HepG2 (cell line): ENCODE measurements around the gene ABCB6. TPM values are rescaled to one million over a fixed set of nuclear protein-coding genes. Genes with fewer than 3 reads are reported as not detected.

Source experiments
- ATAC-seq: fragments of 200-7000 bp; cut with Tn5 transposase; 3 replicates; pipeline ENCODE4 v1.9.1; 2020; ENCODE audit warnings: mild to moderate bottlenecking, moderate library complexity
- BruUV-seq: library from RNA; stranded (reverse); fragments of 400-500 nt; replicated peaks from 2 replicates; lab custom pipeline; 2021; lab: Mats Ljungman, UMichigan
- CTCF ChIA-PET: fragments of 300-600 bp; formaldehyde crosslinking; extraction: SDS; loops from one replicate; lab custom pipeline; 2021; ENCODE audit warnings: low total read pairs, inconsistent platforms, low intra/inter-chr PET ratio; lab: Yijun Ruan, JAX
- POLR2A ChIA-PET: fragments of 350-600 bp; sonication (Branson Sonifier 250); formaldehyde crosslinking; loops from one replicate; lab custom pipeline; 2020; ENCODE audit warnings: antibody characterized with exemption, inconsistent platforms; lab: Yijun Ruan, JAX
- DNase-seq: peaks from one replicate; pipeline ENCODE4 v3.0.0-alpha.2; 2015; ENCODE audit warnings: low spot score
- FAIRE-seq: peaks from 3 replicates; lab custom pipeline; 2011; peaks lifted over from hg19 to GRCh38; lab: Jason Lieb, UNC
- H2AFZ ChIP-seq: one replicate; pipeline ENCODE4 v1.6.1; 2011; ENCODE audit warnings: low read length, inconsistent platforms
- H3K27ac ChIP-seq: fragments of 300-600 bp; 3 replicates; pipeline ENCODE4 v1.8.0; 2011; ENCODE audit warnings: mixed run types, mild to moderate bottlenecking, mixed read lengths, low read length, inconsistent platforms; ENCODE audit not compliant: insufficient read depth; ENCODE audit errors: extremely low read length
- H3K27me3 ChIP-seq, 2 experiments: fragments of 200-600 bp in 1 of 2; 2 replicates in 1 of 2; 3 replicates in 1 of 2; pipeline versions ENCODE4 v1.6.0 to v1.8.0; 2011; ENCODE audit warnings: low read length in 2 of 2, mild to moderate bottlenecking in 2 of 2, moderate library complexity in 2 of 2, inconsistent platforms in 1 of 2; ENCODE audit not compliant: insufficient read depth in 2 of 2, control insufficient read depth in 1 of 2
- H3K36me3 ChIP-seq, 2 experiments: fragments of 200-600 bp in 1 of 2; replicated peaks in 1 of 2; 2 replicates in 1 of 2; 3 replicates in 1 of 2; pipeline versions ENCODE4 v1.5.1 to v1.8.0; 2011; ENCODE audit warnings: low read length in 2 of 2, inconsistent platforms in 1 of 2; ENCODE audit not compliant: insufficient read depth in 2 of 2, control insufficient read depth in 1 of 2
- H3K4me1 ChIP-seq: 2 replicates; pipeline ENCODE4 v1.5.1; 2012; ENCODE audit warnings: low read length, inconsistent platforms; ENCODE audit not compliant: insufficient read depth
- H3K4me2 ChIP-seq: 2 replicates; pipeline ENCODE4 v1.6.0; 2011; ENCODE audit warnings: low read depth, low read length, inconsistent platforms
- H3K4me3 ChIP-seq, 3 experiments: fragments of 200-600 bp in 1 of 3; sonication (generic), shearing (Covaris generic) in 1 of 3; replicated peaks in 1 of 3; 2 replicates each; pipeline ENCODE4 v1.5.1; 2011 to 2016; ENCODE audit warnings: low read length in 3 of 3, inconsistent platforms in 2 of 3, low read depth in 2 of 3, mild to moderate bottlenecking in 2 of 3, control low read depth in 1 of 3, mixed read lengths in 1 of 3; ENCODE audit not compliant: insufficient read depth in 1 of 3
- H3K79me2 ChIP-seq: one replicate; pipeline ENCODE4 v1.6.1; 2011; ENCODE audit warnings: low read length, inconsistent platforms; ENCODE audit not compliant: insufficient read depth
- H3K9ac ChIP-seq: 2 replicates; pipeline ENCODE4 v1.6.0; 2011; ENCODE audit warnings: mild to moderate bottlenecking, low read depth, low read length, inconsistent platforms; ENCODE audit not compliant: insufficient read depth
- H3K9me3 ChIP-seq: 2 replicates; pipeline ENCODE4 v1.5.1; 2012; ENCODE audit warnings: mild to moderate bottlenecking, low read length
- H4K20me1 ChIP-seq: 2 replicates; pipeline ENCODE4 v1.6.0; 2011; ENCODE audit warnings: inconsistent platforms, mild to moderate bottlenecking, low read length, moderate library complexity; ENCODE audit not compliant: insufficient read depth
- AGO2 ChIP-seq: fragments of 200-400 bp; formaldehyde crosslinking; optimal IDR thresholded peaks from 2 replicates; pipeline ENCODE3; 2017; ENCODE audit warnings: mild to moderate bottlenecking, low read depth, low read length, moderate library complexity
- ARID5B ChIP-seq: IDR thresholded peaks from 2 replicates; pipeline ENCODE4 v1.4.0; 2020; ENCODE audit warnings: mild to moderate bottlenecking, missing genetic modification reagents
- ATF1 ChIP-seq: IDR thresholded peaks from 2 replicates; pipeline ENCODE4 v1.6.1; 2016; ENCODE audit warnings: mild to moderate bottlenecking, control low read depth
- RBFOX2 ChIP-seq: fragments of 200-400 bp; formaldehyde crosslinking; IDR thresholded peaks from 2 replicates; pipeline ENCODE4 v1.6.1; 2017; ENCODE audit warnings: low read depth, mild to moderate bottlenecking, low read length
- SPEN ChIP-seq: sonication (generic); formaldehyde crosslinking; IDR thresholded peaks from 2 replicates; pipeline ENCODE4 v1.5.1; 2020; ENCODE audit warnings: low read depth, mild to moderate bottlenecking, missing genetic modification reagents
- ZNF513 ChIP-seq: sonication (generic); formaldehyde crosslinking; conservative IDR thresholded peaks from 2 replicates; pipeline ENCODE4 v1.5.0; 2020; ENCODE audit warnings: missing genetic modification reagents
- ZNF7 ChIP-seq: IDR thresholded peaks from 2 replicates; pipeline ENCODE4 v1.6.1; 2016; ENCODE audit warnings: missing biosample characterization, missing genetic modification reagents
- WGBS: methylation state at CpG from one replicate; pipeline ENCODE4 v1.1.6; 2017; ENCODE audit warnings: low lambda C conversion rate; 5-methylcytosine and 5-hydroxymethylcytosine counted together
- in situ Hi-C: cut with HindIII; loops from 2 replicates; pipeline ENCODE4 v1.10.0; 2017; ENCODE audit warnings: low pct_unique_long_range_greater_than_20kb; ENCODE audit not compliant: extremely low pct_ligation_motif_present
- intact Hi-C: fragments of 100-400 bp; cut with micrococcal nuclease; formaldehyde crosslinking; loops from one replicate; pipeline ENCODE4 v1.10.0; 2022; ENCODE audit not compliant: unreplicated experiment
- polyA plus RNA-seq, 8 experiments: library from polyadenylated mRNA; depleted of rRNA in 3 of 8; stranded (reverse) in 7 of 8; unstranded in 1 of 8; fragments of >200 nt; fragmentation: Illumina TruSeq in 4 of 8; extraction: Trizol in 4 of 8; gene quantifications; 2 replicates each; pipeline versions ENCODE4 v1.2.1 to v1.2.3, GENCODE V29; 2011 to 2016; ENCODE audit warnings: low read depth in 4 of 8, missing spikeins in 1 of 8, mixed read lengths in 1 of 8; ENCODE audit not compliant: insufficient read depth in 1 of 8
- total RNA-seq, 5 experiments: library from RNA; depleted of rRNA; stranded (reverse); fragments of >200 nt; fragmentation: Illumina TruSeq; extraction: Trizol; gene quantifications; 2 replicates each; pipeline ENCODE4 v1.2.3, GENCODE V29; 2016; ENCODE audit warnings: low read depth in 1 of 5

The ABCB6 gene
- total and polyA plus RNA-seq, 2 of the 13 experiments (the other 11 are each of a cell fraction or from before 2014, with no cell fraction given), result 91.1 to 137 TPM

GRCh38 chr2:219223831-219224610 is 5.3 kb upstream of the ABCB6 start (continued):
- no peak for TF ChIP-seq ZNF513 (CRISPR knock-in tag)
- no peak for TF ChIP-seq ZNF7 (CRISPR knock-in tag)
- TF ChIP-seq ATF1 (CRISPR knock-in tag), result no peak

GRCh38 chr2:219221957-219222518 is 3.3 kb upstream of the ABCB6 start:
- DNase-seq (no peak), ATAC-seq (no peak), FAIRE-seq (no peak)
- BruUV-seq, result no TSS peak
- H3K9me3 ChIP-seq, result no peaks in the 10 kb centered on the region
- CTCF ChIA-PET, result no interaction called here
- TF ChIP-seq AGO2, result peak; percentile 34
- peak; percentile 61 for TF ChIP-seq RBFOX2
- TF ChIP-seq ARID5B (CRISPR knock-in tag), result no peak
- no peak for TF ChIP-seq SPEN (CRISPR knock-in tag)
- H3K4me3 ChIP-seq, result no peak overlapping the region
- no peak overlapping the region for H2AFZ ChIP-seq
- no peaks in the 10 kb centered on the region for H4K20me1 ChIP-seq
- peaks cover 9% of the 10 kb centered on the region for H3K79me2 ChIP-seq
- 95% methylated on average over 16 of the region's 16 CpGs for WGBS
- no peak overlapping the region for H3K9ac ChIP-seq
- H3K27me3 ChIP-seq, result no peaks in the 10 kb centered on the region
- no peak overlapping the region for H3K4me2 ChIP-seq
- no peak overlapping the region for H3K27ac ChIP-seq
- peaks cover 14% of the 10 kb centered on the region for H3K4me1 ChIP-seq
- H3K36me3 ChIP-seq, result peaks cover 39 to 63% of the 10 kb centered on the region in 2 experiments
- POLR2A ChIA-PET, result interaction anchor here (1.7 kb wide), 1 partner anchor 14 kb away, joined by 8 read pairs; the partner anchor contains the start of gene ZFAND2B
- in situ Hi-C loops, result no loop called here
- intact Hi-C loops, result no loop called here
